CD4-positive, alpha-beta T cell treated with Interleukin-6 at 100 ng/mL for 8 hours (primary cell): ENCODE data around the gene ZNF236.

Experiments used
- DNase-seq: peaks from one replicate; pipeline ENCODE4 v3.0.0-alpha.2; 2020; ENCODE audit warnings: mixed read lengths, low spot score

ZNF236 gene

GRCh38 chr18:76821875-76822505 is 367 bp upstream of the ZNF236 start:
- DNase-seq: peak; percentile 58

- DNase-seq: no peak
Observed at GRCh38 chr18:76823161-76823538, 793 bp downstream of the ZNF236 start.

- no peak for DNase-seq
Observed at GRCh38 chr18:76823587-76824011, 1.2 kb downstream of the ZNF236 start.

- no peak for DNase-seq
Observed at GRCh38 chr18:76824145-76824676, 1.9 kb downstream of the ZNF236 start.

- no peak for DNase-seq
Observed at GRCh38 chr18:76824754-76825153, 2.4 kb downstream of the ZNF236 start.

GRCh38 chr18:76827205-76828200 is 5.1 kb downstream of the ZNF236 start:
- DNase-seq: no peak

GRCh38 chr18:76834379-76834778 is 12.0 kb downstream of the ZNF236 start:
- DNase-seq: no peak

GRCh38 chr18:76835380-76835779 is 13.0 kb downstream of the ZNF236 start:
- no peak for DNase-seq

- no peak for DNase-seq
Observed at GRCh38 chr18:76837071-76837470, 14.7 kb downstream of the ZNF236 start.

GRCh38 chr18:76838182-76838581 is 15.8 kb downstream of the ZNF236 start:
- DNase-seq: no peak

- DNase-seq: no peak
Observed at GRCh38 chr18:76839086-76839794, 16.9 kb downstream of the ZNF236 start.

GRCh38 chr18:76842837-76843530 is 20.6 kb downstream of the ZNF236 start:
- no peak for DNase-seq

GRCh38 chr18:76844144-76844543 is 21.8 kb downstream of the ZNF236 start:
- DNase-seq: no peak

- DNase-seq: no peak
Observed at GRCh38 chr18:76844742-76845477, 22.6 kb downstream of the ZNF236 start.

- DNase-seq: no peak
Observed at GRCh38 chr18:76846217-76846616, 23.9 kb downstream of the ZNF236 start.

- DNase-seq: no peak
Observed at GRCh38 chr18:76847916-76848315, 25.6 kb downstream of the ZNF236 start.

GRCh38 chr18:76850112-76850511 is 27.8 kb downstream of the ZNF236 start:
- DNase-seq: no peak

- no peak for DNase-seq
Observed at GRCh38 chr18:76855594-76855993, 33.2 kb downstream of the ZNF236 start.

GRCh38 chr18:76857476-76857875 is 35.1 kb downstream of the ZNF236 start:
- DNase-seq: no peak

GRCh38 chr18:76859474-76860339 is 37.4 kb downstream of the ZNF236 start:
- no peak for DNase-seq
